Body of pancreas (tissue), 4 donors: ENCODE results near the gene SLC12A9. TPM values are rescaled to one million over a fixed set of nuclear protein-coding genes. Genes with fewer than 3 reads are reported as not detected.

Experiments used
- ATAC-seq: fragments of 150-250 bp; one replicate; pipeline ENCODE4 v1.9.1; 2016
- DNase-seq, 4 donors: peaks; one replicate each; pipeline ENCODE4 v3.0.0-alpha.2; 2019
- H3K27ac ChIP-seq, 4 donors: fragments of 200-600 bp; sonication (generic); 1 replicate in 3 of 4; 2 replicates in 1 of 4; pipeline versions ENCODE4 v1.5.1 to v1.6.1; 2016 to 2019; ENCODE audit warnings: mild to moderate bottlenecking in 1 of 4, mixed read lengths in 1 of 4, moderate library complexity in 1 of 4
- H3K27me3 ChIP-seq, 2 donors: fragments of 200-600 bp; sonication (generic); one replicate each; pipeline ENCODE4 v1.6.0; 2016; ENCODE audit warnings: mild to moderate bottlenecking in 1 of 2
- H3K36me3 ChIP-seq, 2 donors: fragments of 200-600 bp; sonication (generic); replicated peaks in 1 of 2; 2 replicates each; pipeline ENCODE4 v1.5.1; 2016; ENCODE audit warnings: low read depth in 2 of 2; ENCODE audit not compliant: insufficient read depth in 1 of 2
- H3K4me1 ChIP-seq: fragments of 200-600 bp; sonication (generic); one replicate; pipeline ENCODE4 v1.6.0; 2016
- H3K4me3 ChIP-seq, 2 donors: fragments of 200-600 bp; sonication (generic); 1 replicate in 1 of 2; 2 replicates in 1 of 2; pipeline ENCODE4 v1.5.1; 2016 to 2019
- H3K9me3 ChIP-seq, 3 donors: fragments of 200-600 bp; sonication (generic); 1 replicate in 2 of 3; 2 replicates in 1 of 3; pipeline ENCODE4 v1.5.1; 2016
- CTCF ChIP-seq, 7 experiments: fragments of 450-650 bp in 4 of 7; fragments of 200-600 bp in 3 of 7; sonication (generic) in 3 of 7; IDR thresholded peaks; one replicate each; pipeline ENCODE4 v1.5.1; 2016 to 2019; ENCODE audit warnings: antibody characterized with exemption in 7 of 7
- POLR2A ChIP-seq, 3 donors: fragments of 450-650 bp; IDR thresholded peaks; one replicate each; pipeline ENCODE4 v1.6.1; 2016; ENCODE audit warnings: antibody characterized with exemption in 3 of 3, mild to moderate bottlenecking in 2 of 3
- WGBS, 2 donors: methylation state at CpG; one replicate each; pipeline ENCODE4 v1.1.5; 2017; 5-methylcytosine and 5-hydroxymethylcytosine counted together
- intact Hi-C: fragments of 100-400 bp; cut with DNase I; formaldehyde crosslinking; loops from one replicate; pipeline ENCODE4 v1.15.1; 2023
- total RNA-seq, 2 donors: library from RNA; depleted of rRNA; stranded (reverse); fragments of >200 nt; gene quantifications; one replicate each; pipeline ENCODE4 v1.1.0, GENCODE V29; 2016

Gene SLC12A9
- total RNA-seq, 2 donors from 2014 or later, result 12.7 to 38.9 TPM

GRCh38 chr7:100882785-100883526, 30.4 kb downstream of the SLC12A9 start:
- Histone ChIP-seq H3K9me3 (no peaks in the 10 kb centered on the region), H3K36me3 (peaks cover 11 to 41% of the 10 kb centered on the region in 2 donors), H3K27ac (no peak overlapping the region), H3K4me3 (no peak overlapping the region), H3K4me1 (peaks cover 20% of the 10 kb centered on the region), H3K27me3 (no peaks in the 10 kb centered on the region)
- DNase-seq (no peak), ATAC-seq (no peak)
- intact Hi-C loops, result no loop called here
- 89 to 91% methylated on average over 16 to 19 of the region's 24 CpGs for WGBS, 2 donors
- no peak for TF ChIP-seq POLR2A (IDR thresholded peaks at IDR 0.05)
- TF ChIP-seq CTCF (IDR thresholded peaks at IDR 0.05), result no peak

- H3K4me3 ChIP-seq, result no peak overlapping the region
- DNase-seq (no peak), ATAC-seq (no peak)
- intact Hi-C loops, result no loop called here
- TF ChIP-seq POLR2A (IDR thresholded peaks at IDR 0.05) (no peak), CTCF (IDR thresholded peaks at IDR 0.05) (no peak)
- H3K27ac ChIP-seq, result no peak overlapping the region
- WGBS, 2 donors, result 93 to 94% methylated on average over 29 of the region's 29 CpGs
- H3K36me3 ChIP-seq, result peaks cover 11 to 43% of the 10 kb centered on the region in 2 donors
- H3K9me3 ChIP-seq, result no peaks in the 10 kb centered on the region
- H3K27me3 ChIP-seq, result no peaks in the 10 kb centered on the region
- peaks cover 25% of the 10 kb centered on the region for H3K4me1 ChIP-seq
These were observed 32.4 kb downstream of the SLC12A9 start for GRCh38 chr7:100884736-100885439.

GRCh38 chr7:100885440-100886141, 33.1 kb downstream of the SLC12A9 start:
- ATAC-seq, result no peak
- Histone ChIP-seq H3K27ac (no peak overlapping the region), H3K36me3 (peaks cover 11 to 43% of the 10 kb centered on the region in 2 donors), H3K27me3 (no peaks in the 10 kb centered on the region), H3K4me3 (no peak overlapping the region), H3K9me3 (no peaks in the 10 kb centered on the region), H3K4me1 (peaks cover 30% of the 10 kb centered on the region)
- DNase-seq, result no peak
- WGBS, 2 donors, result 69 to 72% methylated on average over 17 to 22 of the region's 22 CpGs
- no peak for TF ChIP-seq POLR2A (IDR thresholded peaks at IDR 0.05)
- no peak for TF ChIP-seq CTCF (IDR thresholded peaks at IDR 0.05)
- intact Hi-C loops, result no loop called here

- intact Hi-C loops, result no loop called here
- peaks cover 11 to 43% of the 10 kb centered on the region in 2 donors for H3K36me3 ChIP-seq
- DNase-seq (no peak), ATAC-seq (no peak)
- 87 to 94% methylated on average over 11 to 27 of the region's 27 CpGs for WGBS, 2 donors
- no peak overlapping the region for H3K4me3 ChIP-seq
- no peak overlapping the region for H3K27ac ChIP-seq
- TF ChIP-seq POLR2A (IDR thresholded peaks at IDR 0.05) (no peak), CTCF (IDR thresholded peaks at IDR 0.05) (no peak)
- H3K4me1 ChIP-seq, result peaks cover 34% of the 10 kb centered on the region
- no peaks in the 10 kb centered on the region for H3K27me3 ChIP-seq
- no peaks in the 10 kb centered on the region for H3K9me3 ChIP-seq
These were observed 33.8 kb downstream of the SLC12A9 start for GRCh38 chr7:100886142-100886935.
